ENCODE measurements around the gene CCT4.
"Not testable (repeated sequence)": the region's sequence is repeated elsewhere in the genome, so short reads cannot be mapped to it uniquely, and the experiment has no call there.

CCT4 gene

GRCh38 chr2:61877571-61878245 is 10.7 kb downstream of the CCT4 start:
- DNase-seq: no peak

GRCh38 chr2:61876400-61876799 is 12.1 kb downstream of the CCT4 start:
- no peak for DNase-seq

- DNase-seq: not testable (repeated sequence)
Measured at GRCh38 chr2:61866482-61867089, 21.9 kb downstream of the CCT4 start.

- no peak for DNase-seq
Measured at GRCh38 chr2:61862085-61862484, 26.4 kb downstream of the CCT4 start.

GRCh38 chr2:61857224-61857623 is 31.2 kb downstream of the CCT4 start:
- DNase-seq: no peak

- DNase-seq: no peak
Measured at GRCh38 chr2:61855318-61855613, 33.2 kb downstream of the CCT4 start.

- DNase-seq: peak; percentile 100
Measured at GRCh38 chr2:61854564-61855317, 33.7 kb downstream of the CCT4 start.

GRCh38 chr2:61853847-61854563 is 34.5 kb downstream of the CCT4 start, which contains the start of gene FAM161A:
Gene FAM161A, minus strand, starts transcription at chr2:61854060. Its CDS starts 19 bp downstream, at chr2:61854041.
- DNase-seq: peak; percentile 96

- peak; percentile 94 for DNase-seq
Measured at GRCh38 chr2:61853086-61853846, 35.2 kb downstream of the CCT4 start.

- DNase-seq: not testable (repeated sequence)
Measured at GRCh38 chr2:61851270-61851669, 37.2 kb downstream of the CCT4 start.

- DNase-seq: no peak
Measured at GRCh38 chr2:61845320-61845719, 43.1 kb downstream of the CCT4 start.

GRCh38 chr2:61841286-61841685 is 47.2 kb downstream of the CCT4 start:
- no peak for DNase-seq

- DNase-seq: no peak
Measured at GRCh38 chr2:61834893-61835292, 53.6 kb downstream of the CCT4 start.

- no peak for DNase-seq
Measured at GRCh38 chr2:61833971-61834370, 54.5 kb downstream of the CCT4 start.

- no peak for DNase-seq
Measured at GRCh38 chr2:61832183-61832841, 56.1 kb downstream of the CCT4 start.

GRCh38 chr2:61822255-61822654 is 66.2 kb downstream of the CCT4 start:
- DNase-seq: no peak

All from NCI-H82 (cell line).